GM12878 (cell line): ENCODE results near the gene NINL. TPM values are rescaled to one million over a fixed set of nuclear protein-coding genes. Genes with fewer than 3 reads are reported as not detected.
A peak's percentile ranks its signal among the peaks of the same experiment; 100 is the strongest.

ENCODE experiments used
- ATAC-seq: fragments of 200-7000 bp; cut with Tn5 transposase; 3 replicates; pipeline ENCODE4 v1.9.1; 2020; ENCODE audit warnings: mild to moderate bottlenecking, moderate library complexity
- BruUV-seq: library from RNA; stranded (reverse); fragments of 400-500 nt; replicated peaks from 2 replicates; lab custom pipeline; 2021; lab: Mats Ljungman, UMichigan
- CTCF ChIA-PET: fragments of 300-600 bp; sonication (Branson Sonifier 250); formaldehyde crosslinking; extraction: SDS; loops from one replicate; lab custom pipeline; 2021; ENCODE audit warnings: inconsistent platforms; lab: Yijun Ruan, JAX
- POLR2A ChIA-PET: fragments of 350-600 bp; formaldehyde crosslinking; extraction: SDS; loops from one replicate; lab custom pipeline; 2021; ENCODE audit warnings: inconsistent platforms; lab: Charles Lee
- RAD21 ChIA-PET: fragments of 300-600 bp; sonication (Branson Sonifier 250); formaldehyde crosslinking; loops from one replicate; lab custom pipeline; 2023; ENCODE audit warnings: antibody characterized with exemption; ENCODE audit not compliant: unreplicated experiment; lab: Charles Lee
- SMC1A ChIA-PET: fragments of 300-600 bp; sonication (Branson Sonifier 250); formaldehyde crosslinking; loops from one replicate; lab custom pipeline; 2023; ENCODE audit not compliant: unreplicated experiment, uncharacterized antibody; lab: Charles Lee
- DNase-seq: peaks from one replicate; pipeline ENCODE4 v3.0.0-alpha.2; 2011; ENCODE audit warnings: low read depth, low spot score
- FAIRE-seq: peaks from 3 replicates; lab custom pipeline; 2011; peaks lifted over from hg19 to GRCh38; lab: Jason Lieb, UNC
- H2AFZ ChIP-seq: 2 replicates; pipeline ENCODE4 v1.6.0; 2011; ENCODE audit warnings: low read depth, low read length, control low read depth; ENCODE audit not compliant: control insufficient read depth
- H3K27ac ChIP-seq: 2 replicates; pipeline ENCODE4 v1.5.1; 2011; ENCODE audit warnings: control low read depth; ENCODE audit not compliant: control insufficient read depth, insufficient read depth
- H3K27me3 ChIP-seq, 2 experiments: replicated peaks in 1 of 2; 2 replicates each; pipeline versions ENCODE4 v1.6.0 to v1.6.1; 2011; ENCODE audit warnings: low read length in 1 of 2; ENCODE audit not compliant: control insufficient read depth in 2 of 2, insufficient read depth in 2 of 2
- H3K36me3 ChIP-seq, 2 experiments: 2 replicates each; pipeline ENCODE4 v1.5.1; 2011; ENCODE audit warnings: low read length in 1 of 2; ENCODE audit not compliant: control insufficient read depth in 2 of 2, insufficient read depth in 2 of 2
- H3K4me1 ChIP-seq: 2 replicates; pipeline ENCODE4 v1.6.1; 2011; ENCODE audit warnings: mild to moderate bottlenecking, low read length, moderate library complexity, mixed read lengths; ENCODE audit not compliant: control insufficient read depth, insufficient read depth
- H3K4me2 ChIP-seq: 2 replicates; pipeline ENCODE4 v1.6.0; 2011; ENCODE audit warnings: control low read depth; ENCODE audit not compliant: control insufficient read depth, insufficient read depth
- H3K4me3 ChIP-seq: fragments of 200-600 bp; sonication (generic); 2 replicates; pipeline ENCODE4 v1.5.1; 2016
- H3K79me2 ChIP-seq: 2 replicates; pipeline ENCODE4 v1.6.0; 2011; ENCODE audit warnings: low read length; ENCODE audit not compliant: control insufficient read depth, insufficient read depth
- H3K9ac ChIP-seq: 2 replicates; pipeline ENCODE4 v1.8.0; 2011; ENCODE audit warnings: low read length, control low read depth, mixed read lengths; ENCODE audit not compliant: control insufficient read depth, insufficient read depth
- H3K9me3 ChIP-seq: replicated peaks from 3 replicates; pipeline ENCODE4 v1.5.1; 2011; ENCODE audit warnings: mild to moderate bottlenecking, low read length; ENCODE audit not compliant: control insufficient read depth, insufficient read depth
- H4K20me1 ChIP-seq: 2 replicates; pipeline ENCODE4 v1.6.0; 2011; ENCODE audit not compliant: control insufficient read depth, insufficient read depth
- DPF2 ChIP-seq: fragments of 450-650 bp; IDR thresholded peaks from 2 replicates; pipeline ENCODE4 v1.6.1; 2017; ENCODE audit warnings: mild to moderate bottlenecking
- EED ChIP-seq: sonication (generic); IDR thresholded peaks from 2 replicates; pipeline ENCODE4 v1.6.1; 2016; ENCODE audit warnings: antibody characterized with exemption, low read depth
- HDAC2 ChIP-seq: fragments of 200-600 bp; sonication (generic); IDR thresholded peaks from 2 replicates; pipeline ENCODE4 v1.6.1; 2017
- IKZF1 ChIP-seq: fragments of 450-650 bp; conservative IDR thresholded peaks from 2 replicates; pipeline ENCODE4 v1.6.1; 2017; ENCODE audit warnings: antibody characterized with exemption, mild to moderate bottlenecking
- IRF4 ChIP-seq: IDR thresholded peaks from 2 replicates; pipeline ENCODE4 v1.6.1; 2011; ENCODE audit warnings: low read depth, low read length
- LARP7 ChIP-seq: fragments of 450-650 bp; IDR thresholded peaks from 2 replicates; pipeline ENCODE4 v1.6.1; 2017; ENCODE audit warnings: mild to moderate bottlenecking
- SPI1 ChIP-seq: IDR thresholded peaks from 2 replicates; pipeline ENCODE4 v1.6.1; 2011; ENCODE audit warnings: low read depth, mild to moderate bottlenecking, low read length, moderate library complexity, borderline replicate concordance; ENCODE audit not compliant: insufficient read depth
- SREBF2 ChIP-seq: IDR thresholded peaks from 2 replicates; pipeline ENCODE4 v1.6.1; 2012; ENCODE audit warnings: mild to moderate bottlenecking, low read length
- TCF7 ChIP-seq: IDR thresholded peaks from 2 replicates; pipeline ENCODE4 v1.6.1; 2014; ENCODE audit warnings: antibody characterized with exemption, borderline replicate concordance
- ZBED1 ChIP-seq: IDR thresholded peaks from 2 replicates; pipeline ENCODE4 v1.6.1; 2016; ENCODE audit warnings: borderline replicate concordance
- ZNF384 ChIP-seq: IDR thresholded peaks from 2 replicates; pipeline ENCODE4 v1.6.1; 2012; ENCODE audit warnings: low read depth, mild to moderate bottlenecking, low read length, improper control_type of control experiment, borderline replicate concordance
- WGBS: methylation state at CpG from one replicate; pipeline ENCODE4 v1.1.6; 2016; ENCODE audit warnings: low lambda C conversion rate; ENCODE audit not compliant: insufficient replicate concordance, insufficient coverage; ENCODE audit errors: missing lambda C conversion rate; 5-methylcytosine and 5-hydroxymethylcytosine counted together
- in situ Hi-C: fragments of 300-500 bp; cut with MboI; formaldehyde crosslinking; loops from 9 replicates; pipeline ENCODE4 v1.14.3; 2018; ENCODE audit warnings: mixed read lengths
- intact Hi-C: fragments of 100-400 bp; cut with micrococcal nuclease; formaldehyde crosslinking; loops from one replicate; pipeline ENCODE4 v1.14.2; 2022; ENCODE audit not compliant: unreplicated experiment
- polyA plus RNA-seq, 11 experiments: library from polyadenylated mRNA; depleted of rRNA in 4 of 11; unstranded in 6 of 11; stranded (reverse) in 5 of 11; fragments of >200 nt; fragmentation: Nextera tagmentation in 4 of 11; fragmentation: Illumina TruSeq in 1 of 11; extraction: Ambion mirVana in 4 of 11; extraction: Trizol in 1 of 11; gene quantifications; 1 replicate in 1 of 11; 2 replicates in 10 of 11; pipeline versions ENCODE4 v1.2.1 to v1.2.3, GENCODE V29; 2011 to 2016; ENCODE audit warnings: inconsistent platforms in 2 of 11, missing spikeins in 2 of 11, low read depth in 1 of 11
- total RNA-seq, 4 experiments: library from RNA; depleted of rRNA in 3 of 4; stranded (reverse); fragments of >200 nt in 3 of 4; fragmentation: Illumina TruSeq in 1 of 4; extraction: Trizol in 1 of 4; gene quantifications; 2 replicates each; pipeline versions ENCODE4 v1.2.1 to v1.2.3, GENCODE V29; 2013 to 2021
- TF ChIP-seq, protein P1 (sequence below): fragments of 150-350 bp; IDR thresholded peaks from 2 replicates; pipeline ENCODE4 v1.6.1; 2016; ENCODE audit warnings: low read depth, low read length
- TF ChIP-seq, protein P2 (sequence below): IDR thresholded peaks from 2 replicates; pipeline ENCODE4 v1.6.1; 2012; ENCODE audit warnings: low read length, inconsistent platforms
- TF ChIP-seq, protein P3 (sequence below): fragments of 450-650 bp; IDR thresholded peaks from 2 replicates; pipeline ENCODE4 v1.6.1; 2018; ENCODE audit warnings: mild to moderate bottlenecking, low read depth, moderate library complexity; ENCODE audit not compliant: partially characterized antibody

Gene NINL
- total and polyA plus RNA-seq, 10 of the 15 experiments (the other 5 are each of a cell fraction or from before 2014, with no cell fraction given): 0.04 to 0.77 (median 0.23) TPM; not detected in 1

DNA sequence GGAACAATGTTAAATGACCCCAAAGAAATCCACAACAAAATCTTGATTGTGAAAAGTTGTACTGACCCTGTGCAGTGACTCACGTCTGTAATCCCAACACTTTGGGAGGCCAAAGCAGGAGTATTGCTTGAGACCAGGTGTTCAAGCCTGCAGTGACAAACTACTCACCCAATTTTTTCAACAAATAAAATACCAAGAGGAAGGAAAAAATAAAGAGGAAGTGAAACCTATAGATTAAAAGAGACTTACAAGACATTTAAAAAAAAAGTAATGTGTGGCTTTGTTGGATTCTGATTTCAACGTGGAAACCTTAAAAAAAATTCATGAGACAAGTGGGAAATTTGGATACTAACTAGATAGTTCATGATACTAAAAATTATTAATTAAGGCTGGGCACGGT is 146.0 kb downstream of the NINL start:
- Histone ChIP-seq H3K4me2 (no peak overlapping the region), H3K4me1 (peaks cover 7% of the 10 kb centered on the region), H4K20me1 (no peaks in the 10 kb centered on the region), H3K9ac (no peak overlapping the region), H3K4me3 (no peak overlapping the region), H3K9me3 (no peaks in the 10 kb centered on the region), H3K79me2 (no peaks in the 10 kb centered on the region), H2AFZ (no peak overlapping the region), H3K27ac (no peak overlapping the region), H3K36me3 (peaks cover 4 to 5% of the 10 kb centered on the region in 2 experiments; a peak in 3 of 4 replicates), H3K27me3 (no peaks in the 10 kb centered on the region)
- ATAC-seq: peak; percentile 68
- 12% methylated on average over 3 of the region's 3 CpGs for WGBS
- no peak for DNase-seq
- POLR2A ChIA-PET: no interaction called here
- RAD21 ChIA-PET: no interaction called here
- no TSS peak for BruUV-seq
- CTCF ChIA-PET: no interaction called here
- in situ Hi-C loops: loop anchor here (25.0 kb wide), 2 partner anchors 723 to 1477 kb away; no protein-coding TSS in a partner anchor
- SMC1A ChIA-PET: no interaction called here
- FAIRE-seq: no peak
- intact Hi-C loops: no loop called here
- TF ChIP-seq DPF2 (peak; percentile 45; the same call in 1 of the 2 replicates), SREBF2 (no peak), SPI1 (peak; percentile 91), HDAC2 (no peak), TCF7 (no peak), LARP7 (no peak), ZNF384 (peak; percentile 91), IRF4 (0 out of 2 replicates have a peak, but pooled peaks have one; percentile 34), ZBED1 (no peak), IKZF1 (0 out of 2 replicates have a peak, but pooled peaks have one; percentile 32), EED (no peak)
- TF ChIP-seq, protein P1, sequence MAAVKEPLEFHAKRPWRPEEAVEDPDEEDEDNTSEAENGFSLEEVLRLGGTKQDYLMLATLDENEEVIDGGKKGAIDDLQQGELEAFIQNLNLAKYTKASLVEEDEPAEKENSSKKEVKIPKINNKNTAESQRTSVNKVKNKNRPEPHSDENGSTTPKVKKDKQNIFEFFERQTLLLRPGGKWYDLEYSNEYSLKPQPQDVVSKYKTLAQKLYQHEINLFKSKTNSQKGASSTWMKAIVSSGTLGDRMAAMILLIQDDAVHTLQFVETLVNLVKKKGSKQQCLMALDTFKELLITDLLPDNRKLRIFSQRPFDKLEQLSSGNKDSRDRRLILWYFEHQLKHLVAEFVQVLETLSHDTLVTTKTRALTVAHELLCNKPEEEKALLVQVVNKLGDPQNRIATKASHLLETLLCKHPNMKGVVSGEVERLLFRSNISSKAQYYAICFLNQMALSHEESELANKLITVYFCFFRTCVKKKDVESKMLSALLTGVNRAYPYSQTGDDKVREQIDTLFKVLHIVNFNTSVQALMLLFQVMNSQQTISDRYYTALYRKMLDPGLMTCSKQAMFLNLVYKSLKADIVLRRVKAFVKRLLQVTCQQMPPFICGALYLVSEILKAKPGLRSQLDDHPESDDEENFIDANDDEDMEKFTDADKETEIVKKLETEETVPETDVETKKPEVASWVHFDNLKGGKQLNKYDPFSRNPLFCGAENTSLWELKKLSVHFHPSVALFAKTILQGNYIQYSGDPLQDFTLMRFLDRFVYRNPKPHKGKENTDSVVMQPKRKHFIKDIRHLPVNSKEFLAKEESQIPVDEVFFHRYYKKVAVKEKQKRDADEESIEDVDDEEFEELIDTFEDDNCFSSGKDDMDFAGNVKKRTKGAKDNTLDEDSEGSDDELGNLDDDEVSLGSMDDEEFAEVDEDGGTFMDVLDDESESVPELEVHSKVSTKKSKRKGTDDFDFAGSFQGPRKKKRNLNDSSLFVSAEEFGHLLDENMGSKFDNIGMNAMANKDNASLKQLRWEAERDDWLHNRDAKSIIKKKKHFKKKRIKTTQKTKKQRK: no peak
- TF ChIP-seq, protein P2, sequence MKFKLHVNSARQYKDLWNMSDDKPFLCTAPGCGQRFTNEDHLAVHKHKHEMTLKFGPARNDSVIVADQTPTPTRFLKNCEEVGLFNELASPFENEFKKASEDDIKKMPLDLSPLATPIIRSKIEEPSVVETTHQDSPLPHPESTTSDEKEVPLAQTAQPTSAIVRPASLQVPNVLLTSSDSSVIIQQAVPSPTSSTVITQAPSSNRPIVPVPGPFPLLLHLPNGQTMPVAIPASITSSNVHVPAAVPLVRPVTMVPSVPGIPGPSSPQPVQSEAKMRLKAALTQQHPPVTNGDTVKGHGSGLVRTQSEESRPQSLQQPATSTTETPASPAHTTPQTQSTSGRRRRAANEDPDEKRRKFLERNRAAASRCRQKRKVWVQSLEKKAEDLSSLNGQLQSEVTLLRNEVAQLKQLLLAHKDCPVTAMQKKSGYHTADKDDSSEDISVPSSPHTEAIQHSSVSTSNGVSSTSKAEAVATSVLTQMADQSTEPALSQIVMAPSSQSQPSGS: no peak
- TF ChIP-seq, protein P3, sequence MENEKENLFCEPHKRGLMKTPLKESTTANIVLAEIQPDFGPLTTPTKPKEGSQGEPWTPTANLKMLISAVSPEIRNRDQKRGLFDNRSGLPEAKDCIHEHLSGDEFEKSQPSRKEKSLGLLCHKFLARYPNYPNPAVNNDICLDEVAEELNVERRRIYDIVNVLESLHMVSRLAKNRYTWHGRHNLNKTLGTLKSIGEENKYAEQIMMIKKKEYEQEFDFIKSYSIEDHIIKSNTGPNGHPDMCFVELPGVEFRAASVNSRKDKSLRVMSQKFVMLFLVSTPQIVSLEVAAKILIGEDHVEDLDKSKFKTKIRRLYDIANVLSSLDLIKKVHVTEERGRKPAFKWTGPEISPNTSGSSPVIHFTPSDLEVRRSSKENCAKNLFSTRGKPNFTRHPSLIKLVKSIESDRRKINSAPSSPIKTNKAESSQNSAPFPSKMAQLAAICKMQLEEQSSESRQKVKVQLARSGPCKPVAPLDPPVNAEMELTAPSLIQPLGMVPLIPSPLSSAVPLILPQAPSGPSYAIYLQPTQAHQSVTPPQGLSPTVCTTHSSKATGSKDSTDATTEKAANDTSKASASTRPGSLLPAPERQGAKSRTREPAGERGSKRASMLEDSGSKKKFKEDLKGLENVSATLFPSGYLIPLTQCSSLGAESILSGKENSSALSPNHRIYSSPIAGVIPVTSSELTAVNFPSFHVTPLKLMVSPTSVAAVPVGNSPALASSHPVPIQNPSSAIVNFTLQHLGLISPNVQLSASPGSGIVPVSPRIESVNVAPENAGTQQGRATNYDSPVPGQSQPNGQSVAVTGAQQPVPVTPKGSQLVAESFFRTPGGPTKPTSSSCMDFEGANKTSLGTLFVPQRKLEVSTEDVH: no peak
